Adrenal gland (tissue), 5 donors: ENCODE data around the gene COQ6.

Experiments
- POLR2A ChIP-seq, 2 donors: fragments of 450-650 bp; IDR thresholded peaks; one replicate each; pipeline ENCODE4 v1.6.1; 2017; ENCODE audit warnings: antibody characterized with exemption in 2 of 2, mild to moderate bottlenecking in 2 of 2, moderate library complexity in 1 of 2
- TF ChIP-seq, protein P1 (sequence below), 6 experiments: fragments of 450-650 bp in 4 of 6; fragments of 200-600 bp in 2 of 6; sonication (generic) in 1 of 6; IDR thresholded peaks; 1 replicate in 5 of 6; 2 replicates in 1 of 6; pipeline versions ENCODE4 v1.5.1 to v1.8.0; 2016 to 2021; ENCODE audit warnings: antibody characterized with exemption in 6 of 6, mild to moderate bottlenecking in 2 of 6, moderate library complexity in 1 of 6
- donor health status: DM: no; HTN: no; CAD: no.

DNA sequence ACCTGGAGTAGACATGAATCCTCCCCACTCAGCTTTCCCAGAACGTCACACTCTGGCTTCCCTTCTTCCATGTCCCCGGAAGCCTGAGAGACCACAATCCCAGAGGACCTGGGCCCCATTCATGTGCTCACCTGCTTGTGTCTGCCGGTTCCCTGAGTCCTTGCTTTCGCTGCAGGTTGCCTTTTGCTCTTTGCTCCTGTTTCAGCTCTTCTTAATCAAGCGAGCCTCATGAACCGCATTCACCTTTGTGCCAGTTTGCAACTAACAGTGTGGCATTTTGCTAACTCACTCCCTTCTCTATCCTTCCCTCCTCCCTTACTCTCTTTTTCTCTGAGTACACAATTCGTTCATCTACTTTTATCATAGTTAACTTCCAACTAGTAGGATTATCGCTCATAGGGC, 45.9 kb downstream of the COQ6 start:
- no peak for TF ChIP-seq POLR2A (IDR thresholded peaks at IDR 0.05)
- TF ChIP-seq, protein P1, sequence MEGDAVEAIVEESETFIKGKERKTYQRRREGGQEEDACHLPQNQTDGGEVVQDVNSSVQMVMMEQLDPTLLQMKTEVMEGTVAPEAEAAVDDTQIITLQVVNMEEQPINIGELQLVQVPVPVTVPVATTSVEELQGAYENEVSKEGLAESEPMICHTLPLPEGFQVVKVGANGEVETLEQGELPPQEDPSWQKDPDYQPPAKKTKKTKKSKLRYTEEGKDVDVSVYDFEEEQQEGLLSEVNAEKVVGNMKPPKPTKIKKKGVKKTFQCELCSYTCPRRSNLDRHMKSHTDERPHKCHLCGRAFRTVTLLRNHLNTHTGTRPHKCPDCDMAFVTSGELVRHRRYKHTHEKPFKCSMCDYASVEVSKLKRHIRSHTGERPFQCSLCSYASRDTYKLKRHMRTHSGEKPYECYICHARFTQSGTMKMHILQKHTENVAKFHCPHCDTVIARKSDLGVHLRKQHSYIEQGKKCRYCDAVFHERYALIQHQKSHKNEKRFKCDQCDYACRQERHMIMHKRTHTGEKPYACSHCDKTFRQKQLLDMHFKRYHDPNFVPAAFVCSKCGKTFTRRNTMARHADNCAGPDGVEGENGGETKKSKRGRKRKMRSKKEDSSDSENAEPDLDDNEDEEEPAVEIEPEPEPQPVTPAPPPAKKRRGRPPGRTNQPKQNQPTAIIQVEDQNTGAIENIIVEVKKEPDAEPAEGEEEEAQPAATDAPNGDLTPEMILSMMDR (IDR thresholded peaks at IDR 0.05), result no peak
